HepG2 (cell line): ENCODE results near the gene HSPB6. TPM values are rescaled to one million over a fixed set of nuclear protein-coding genes. Genes with fewer than 3 reads are reported as not detected.

Source experiments
- ARID3A ChIP-seq: IDR thresholded peaks from 2 replicates; pipeline ENCODE4 v1.6.1; 2012; ENCODE audit warnings: low read depth, low read length, improper control_type of control experiment
- ATF1 ChIP-seq: IDR thresholded peaks from 2 replicates; pipeline ENCODE4 v1.6.1; 2016; ENCODE audit warnings: mild to moderate bottlenecking, control low read depth
- CHD2 ChIP-seq: IDR thresholded peaks from 2 replicates; pipeline ENCODE4 v1.6.1; 2011; ENCODE audit warnings: low read depth, low read length, improper control_type of control experiment
- EP300 ChIP-seq, 3 experiments: sonication (generic) in 1 of 3; formaldehyde crosslinking in 1 of 3; IDR thresholded peaks; 2 replicates each; pipeline versions ENCODE4 v1.5.1 to v1.6.1; 2011 to 2020; ENCODE audit warnings: low read depth in 2 of 3, low read length in 2 of 3, borderline replicate concordance in 1 of 3, improper control_type of control experiment in 1 of 3, mild to moderate bottlenecking in 1 of 3, missing genetic modification reagents in 1 of 3, moderate library complexity in 1 of 3
- FOXP1 ChIP-seq, 2 experiments: fragments of 450-650 bp in 1 of 2; IDR thresholded peaks; 2 replicates each; pipeline ENCODE4 v1.6.1; 2017 to 2018; ENCODE audit warnings: antibody characterized with exemption in 1 of 2
- GATAD1 ChIP-seq: IDR thresholded peaks from 2 replicates; pipeline ENCODE4 v1.6.1; 2016; ENCODE audit warnings: missing genetic modification reagents, missing compliant biosample characterization
- GLMP ChIP-seq: sonication (generic); formaldehyde crosslinking; IDR thresholded peaks from 2 replicates; pipeline ENCODE4 v1.9.0; 2021; ENCODE audit warnings: missing genetic modification reagents, mild to moderate bottlenecking, borderline replicate concordance
- GZF1 ChIP-seq: sonication (generic); formaldehyde crosslinking; IDR thresholded peaks from 2 replicates; pipeline ENCODE4 v1.5.1; 2020; ENCODE audit warnings: mild to moderate bottlenecking, missing genetic modification reagents
- MLXIP ChIP-seq: sonication (generic); formaldehyde crosslinking; IDR thresholded peaks from 2 replicates; pipeline ENCODE4 v1.9.0; 2021; ENCODE audit warnings: missing genetic modification reagents, borderline replicate concordance
- MXD3 ChIP-seq: IDR thresholded peaks from 2 replicates; pipeline ENCODE4 v1.6.1; 2016; ENCODE audit warnings: mild to moderate bottlenecking, missing biosample characterization, missing genetic modification reagents
- SP2 ChIP-seq: sonication (generic); formaldehyde crosslinking; IDR thresholded peaks from 2 replicates; pipeline ENCODE4 v1.5.1; 2020; ENCODE audit warnings: mild to moderate bottlenecking, missing genetic modification reagents
- TFDP1 ChIP-seq: IDR thresholded peaks from 2 replicates; pipeline ENCODE4 v1.6.1; 2016; ENCODE audit warnings: missing compliant biosample characterization, missing genetic modification reagents, borderline replicate concordance
- ZBTB2 ChIP-seq: sonication (generic); formaldehyde crosslinking; IDR thresholded peaks from 2 replicates; pipeline ENCODE4 v1.8.0; 2022; ENCODE audit warnings: low read depth, missing genetic modification reagents
- ZFP36 ChIP-seq: fragments of 150-350 bp; IDR thresholded peaks from 2 replicates; pipeline ENCODE4 v1.6.1; 2018; ENCODE audit warnings: borderline replicate concordance, low read length, low read depth; ENCODE audit not compliant: partially characterized antibody
- ZFP36L1 ChIP-seq: sonication (generic); formaldehyde crosslinking; IDR thresholded peaks from 2 replicates; pipeline ENCODE4 v1.8.0; 2022; ENCODE audit warnings: mild to moderate bottlenecking, missing genetic modification reagents, moderate library complexity
- ZNF205 ChIP-seq: IDR thresholded peaks from 2 replicates; pipeline ENCODE4 v1.6.1; 2018; ENCODE audit warnings: missing biosample characterization, missing genetic modification reagents
- ZNF569 ChIP-seq: sonication (generic); formaldehyde crosslinking; IDR thresholded peaks from 2 replicates; pipeline ENCODE4 v1.5.0; 2020; ENCODE audit warnings: mild to moderate bottlenecking, missing genetic modification reagents, moderate library complexity, borderline replicate concordance
- ZNF619 ChIP-seq: sonication (generic); formaldehyde crosslinking; IDR thresholded peaks from 2 replicates; pipeline ENCODE4 v1.4.0; 2020; ENCODE audit warnings: mild to moderate bottlenecking, missing genetic modification reagents
- ZNF775 ChIP-seq: sonication (generic); formaldehyde crosslinking; IDR thresholded peaks from 2 replicates; pipeline ENCODE4 v1.4.0; 2020; ENCODE audit warnings: missing genetic modification reagents, mild to moderate bottlenecking, moderate library complexity, borderline replicate concordance
- ZNF891 ChIP-seq: sonication (generic); formaldehyde crosslinking; IDR thresholded peaks from 2 replicates; pipeline ENCODE4 v1.5.0; 2020; ENCODE audit warnings: mild to moderate bottlenecking, missing genetic modification reagents
- polyA plus RNA-seq, 8 experiments: library from polyadenylated mRNA; depleted of rRNA in 3 of 8; stranded (reverse) in 7 of 8; unstranded in 1 of 8; fragments of >200 nt; fragmentation: Illumina TruSeq in 4 of 8; extraction: Trizol in 4 of 8; gene quantifications; 2 replicates each; pipeline versions ENCODE4 v1.2.1 to v1.2.3, GENCODE V29; 2011 to 2016; ENCODE audit warnings: low read depth in 4 of 8, missing spikeins in 1 of 8, mixed read lengths in 1 of 8; ENCODE audit not compliant: insufficient read depth in 1 of 8
- total RNA-seq, 5 experiments: library from RNA; depleted of rRNA; stranded (reverse); fragments of >200 nt; fragmentation: Illumina TruSeq; extraction: Trizol; gene quantifications; 2 replicates each; pipeline ENCODE4 v1.2.3, GENCODE V29; 2016; ENCODE audit warnings: low read depth in 1 of 5

Gene HSPB6
- total and polyA plus RNA-seq, 2 of the 13 experiments (the other 11 are each of a cell fraction or from before 2014, with no cell fraction given), result 0.18 TPM; not detected in 1

GRCh38 chr19:35797663-35798062 lies 40.8 kb upstream of the HSPB6 start (continued):
- no peak for TF ChIP-seq SP2 (CRISPR knock-in tag)
- no peak for TF ChIP-seq ZNF205 (CRISPR knock-in tag)
- TF ChIP-seq ZNF569, result no peak
- TF ChIP-seq ZNF619 (CRISPR knock-in tag), result no peak
- TF ChIP-seq MXD3 (CRISPR knock-in tag), result peak; percentile 58; the same call in 1 of the 2 replicates
- no peak for TF ChIP-seq ZBTB2
- TF ChIP-seq ZFP36, result no peak
- no peak for TF ChIP-seq FOXP1 (IDR thresholded peaks at IDR 0.05)
- TF ChIP-seq FOXP1 (CRISPR knock-in tag; IDR thresholded peaks at IDR 0.05), result no peak
- peak; percentile 87; the same call in 1 of the 2 replicates for TF ChIP-seq TFDP1 (CRISPR knock-in tag)
- no peak for TF ChIP-seq EP300 (IDR thresholded peaks at IDR 0.05; ENCODE audit: low read depth in 2 of 2, low read length in 2 of 2)
- TF ChIP-seq EP300 (CRISPR knock-in tag; IDR thresholded peaks at IDR 0.05; ENCODE audit: borderline replicate concordance), result no peak
- no peak for TF ChIP-seq GLMP (CRISPR knock-in tag)
- TF ChIP-seq CHD2, result no peak
- TF ChIP-seq ATF1 (CRISPR knock-in tag), result no peak
- no peak for TF ChIP-seq ZNF775 (CRISPR knock-in tag)
- no peak for TF ChIP-seq MLXIP (CRISPR knock-in tag)
- peak; percentile 69; the same call in 1 of the 2 replicates for TF ChIP-seq ZNF891 (CRISPR knock-in tag)
- TF ChIP-seq GZF1 (CRISPR knock-in tag), result no peak
- TF ChIP-seq GATAD1 (CRISPR knock-in tag), result 0 out of 2 replicates have a peak, but pooled peaks have one; percentile 10
- no peak for TF ChIP-seq ZFP36L1 (CRISPR knock-in tag)
- no peak for TF ChIP-seq ARID3A
